Fibroblast of skin of right quadriceps (primary cell): ENCODE results near the gene PEX5L.
"Not testable (repeated sequence)": the region's sequence is repeated elsewhere in the genome, so short reads cannot be mapped to it uniquely, and the experiment has no call there.

ENCODE experiments used
- DNase-seq: peaks from one replicate; pipeline ENCODE4 v3.0.0-alpha.2; 2013

Gene PEX5L

DNA sequence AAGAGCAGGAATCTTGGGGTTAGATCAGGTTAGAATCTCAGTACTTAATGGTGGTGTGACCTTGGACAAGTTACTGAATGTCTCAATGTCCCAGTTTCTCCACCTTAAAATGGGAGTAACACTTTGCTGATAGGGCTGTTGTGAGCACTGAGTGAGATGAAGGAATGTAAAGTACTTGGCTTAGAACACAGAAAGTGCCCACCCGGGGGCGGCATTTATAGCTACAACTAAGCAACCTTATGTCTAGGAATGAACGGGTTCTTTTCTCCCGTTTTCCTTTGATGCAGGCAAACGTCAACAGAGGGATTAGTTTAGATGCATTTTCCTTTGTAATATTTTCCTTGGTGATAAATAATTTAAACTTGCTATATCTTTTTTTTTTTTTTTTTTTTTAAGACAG, 207.3 kb downstream of the PEX5L start:
- DNase-seq, result no peak

DNA sequence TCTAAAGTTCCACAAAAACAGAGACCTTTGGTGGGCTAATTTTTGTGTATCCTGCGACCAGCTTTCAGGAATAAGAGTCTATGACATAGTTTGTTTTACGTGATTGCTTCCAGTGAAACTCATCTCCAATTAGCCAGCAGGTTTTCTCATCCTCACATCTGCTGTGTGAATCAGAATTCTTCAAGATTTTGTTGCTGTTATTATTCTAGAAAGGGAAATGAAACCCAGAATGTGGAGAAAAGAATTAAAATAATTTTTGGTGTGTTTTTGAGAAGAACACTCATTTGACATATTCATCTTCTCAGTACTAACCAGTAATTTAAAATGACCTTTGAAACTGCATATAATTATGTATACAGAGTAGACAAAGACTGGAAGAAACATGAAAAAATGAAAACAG, 208.0 kb downstream of the PEX5L start:
- DNase-seq, result no peak

DNA sequence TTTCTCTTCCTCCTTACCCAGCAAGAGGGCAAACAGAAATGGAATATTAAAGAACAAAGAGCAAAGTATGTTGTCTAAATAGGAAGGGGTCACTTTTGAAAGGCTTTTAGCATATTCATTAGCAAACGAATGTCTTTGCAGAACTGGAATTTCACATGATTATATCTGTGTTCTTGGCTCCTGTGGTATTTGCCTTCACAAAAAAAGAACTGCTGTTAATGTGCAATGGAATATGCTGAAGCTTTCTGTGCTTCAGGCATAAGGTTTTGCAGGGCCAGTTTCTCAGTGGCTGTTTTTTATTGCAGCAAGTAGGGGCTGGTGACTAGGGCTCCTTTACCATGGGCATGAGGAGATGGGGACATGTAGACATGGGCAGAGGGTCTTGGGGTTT, 210.5 kb downstream of the PEX5L start:
- DNase-seq, result no peak

DNA sequence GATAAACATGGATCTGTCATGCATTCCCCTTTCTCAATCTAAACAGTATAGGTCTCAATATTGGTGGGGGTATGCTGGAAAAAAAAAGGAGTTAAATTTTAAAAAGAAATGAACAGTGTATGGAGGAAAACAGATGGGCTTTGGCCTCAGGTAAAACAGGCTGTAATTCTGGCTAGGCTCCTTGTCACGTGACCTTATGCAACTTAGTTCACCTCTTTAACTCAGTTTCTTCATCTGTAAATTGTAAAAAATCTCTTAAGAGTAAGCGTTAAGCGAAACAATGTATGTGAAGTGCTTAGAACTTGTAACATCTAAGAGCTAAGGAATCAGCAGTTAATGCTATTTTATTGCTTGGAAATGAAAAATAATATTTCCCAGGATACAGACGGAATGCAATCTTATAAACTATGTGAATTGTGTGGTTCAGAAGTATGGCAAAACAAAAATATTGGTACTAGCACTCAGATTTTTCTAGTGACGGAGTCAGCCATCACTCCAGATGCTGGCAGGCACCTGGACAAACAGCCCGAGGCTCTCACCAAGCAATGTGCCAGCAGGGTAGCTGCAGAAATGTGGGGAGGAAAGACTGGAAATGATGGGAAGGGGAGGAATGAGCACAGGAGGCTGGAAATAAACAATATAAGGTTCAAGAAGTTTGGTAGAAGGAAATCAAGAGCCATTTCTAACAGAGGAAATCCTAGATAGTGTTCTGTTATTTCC, 211.1 kb downstream of the PEX5L start:
- no peak for DNase-seq

DNA sequence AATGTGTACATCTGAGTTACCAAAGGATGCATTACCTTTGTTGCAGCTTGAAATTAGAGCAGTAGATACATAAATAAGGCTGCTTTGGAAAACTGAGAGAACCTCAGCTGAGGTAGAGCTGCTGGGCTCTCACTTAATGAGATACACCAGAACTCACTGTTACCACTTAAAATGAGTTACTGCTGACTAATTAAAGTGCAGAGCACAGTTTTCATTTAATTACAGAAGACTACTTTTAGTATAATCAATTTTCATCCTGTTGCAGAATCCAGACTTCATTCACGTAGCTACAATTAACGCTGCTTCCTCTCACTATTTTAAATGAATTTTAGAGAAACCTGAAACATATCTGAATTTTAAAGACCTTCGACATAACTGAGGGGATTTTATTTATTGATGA, 214.4 kb downstream of the PEX5L start:
- DNase-seq, result no peak

DNA sequence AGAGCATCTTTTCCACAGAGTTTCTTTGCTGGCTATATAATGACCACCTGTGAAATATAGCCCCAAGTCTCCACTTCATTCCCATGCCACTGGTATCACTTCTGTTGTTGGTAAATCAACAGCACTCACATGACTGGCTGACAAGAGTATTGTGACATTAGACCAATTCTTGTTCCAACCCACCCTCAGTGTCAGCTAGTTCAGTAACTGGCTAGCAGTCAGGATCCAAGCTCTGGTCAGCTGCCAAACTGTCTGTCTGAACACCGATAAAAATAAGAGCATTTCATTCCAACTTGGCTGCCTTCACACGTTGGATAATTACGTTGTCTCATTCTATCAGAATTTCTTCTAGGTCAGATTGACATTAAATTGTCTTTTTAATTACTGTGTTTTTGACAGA, 217.4 kb downstream of the PEX5L start:
- DNase-seq, result no peak

DNA sequence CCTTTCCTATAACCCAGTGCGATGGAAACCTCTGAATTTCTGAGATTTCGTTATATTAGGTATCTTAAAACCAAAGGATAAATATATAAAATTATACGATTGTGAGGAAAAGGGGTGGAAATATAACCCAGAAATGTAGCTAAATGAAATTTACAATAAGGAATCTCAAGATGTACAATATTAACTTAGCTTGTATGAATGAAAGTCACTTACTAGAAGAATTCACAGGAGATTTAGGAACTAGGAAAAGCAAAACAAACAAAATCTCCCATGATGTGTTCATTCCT, 224.7 kb downstream of the PEX5L start:
- no peak for DNase-seq

DNA sequence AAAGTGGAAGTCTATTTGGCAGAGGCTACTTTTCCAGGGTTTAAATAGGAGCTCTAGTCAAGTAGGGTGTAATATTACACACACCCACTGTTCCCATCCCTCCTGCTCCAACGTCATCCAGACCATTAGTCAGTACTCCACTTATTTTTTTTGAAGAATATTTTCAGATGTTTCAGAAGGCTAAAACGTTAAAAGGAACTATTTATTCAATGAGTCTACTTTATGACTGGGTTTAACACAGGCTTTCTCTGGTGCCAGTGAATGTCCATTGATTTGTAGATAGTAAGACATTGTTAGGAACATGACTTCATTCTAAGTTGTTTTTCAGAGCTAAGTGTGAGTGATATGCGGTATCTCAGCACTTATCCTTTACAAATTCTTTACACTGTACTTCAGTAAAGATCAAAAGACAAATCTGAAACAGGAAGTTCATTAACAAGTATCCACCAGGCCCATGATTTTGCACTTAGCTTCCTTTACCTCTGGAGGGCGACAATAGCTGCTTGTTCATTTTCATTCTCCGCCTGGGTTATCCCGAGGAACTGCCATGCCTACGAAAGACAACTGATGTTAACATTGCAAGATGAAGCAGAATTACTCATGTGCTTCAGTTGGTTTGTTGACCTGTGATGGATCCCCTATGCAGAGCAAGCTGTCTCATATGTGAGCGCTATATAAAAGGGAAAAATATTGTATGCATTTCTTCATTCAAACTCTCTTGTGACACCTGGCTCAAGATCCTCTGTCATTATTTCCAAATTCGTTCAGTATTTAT, 225.2 kb downstream of the PEX5L start:
- peak; percentile 77 for DNase-seq

DNA sequence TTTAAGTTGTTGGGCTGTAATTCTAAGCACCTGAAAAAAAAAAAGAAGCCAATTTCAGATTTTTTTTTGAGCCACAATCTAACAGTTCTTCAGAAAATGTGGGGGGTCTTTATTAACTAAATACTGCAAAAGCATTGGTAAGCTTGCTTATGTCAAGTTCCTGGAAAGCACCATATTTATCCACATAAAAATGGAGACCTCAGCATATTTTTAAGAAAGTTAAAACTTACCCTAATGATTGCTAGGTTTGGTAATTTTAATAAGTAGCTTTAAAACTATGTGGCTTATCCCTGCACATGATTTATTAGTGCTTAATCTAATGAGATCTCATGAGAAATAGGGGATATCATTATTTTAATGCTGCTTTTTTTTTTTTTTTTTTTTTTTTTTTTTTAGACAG, 227.1 kb downstream of the PEX5L start:
- DNase-seq, result no peak

DNA sequence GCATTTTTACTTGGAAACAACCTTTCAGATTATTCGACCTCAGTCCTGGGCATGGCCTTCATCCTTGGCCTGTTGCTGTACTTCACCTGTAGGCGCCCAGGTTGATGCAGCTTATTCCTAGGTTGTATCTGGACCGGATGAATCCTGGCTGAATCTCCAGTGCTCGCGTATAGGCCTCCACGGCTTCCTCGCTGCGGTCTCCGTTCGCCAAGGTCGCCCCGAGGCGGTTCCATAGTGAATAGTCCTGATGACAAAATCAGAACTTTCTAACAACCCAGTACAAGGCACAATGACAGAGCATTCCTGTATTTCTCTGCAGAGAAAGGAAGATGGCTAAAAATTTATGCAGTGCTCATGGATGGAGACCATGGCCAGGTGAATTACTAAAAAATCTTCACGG, 229.1 kb downstream of the PEX5L start:
- no peak for DNase-seq

DNA sequence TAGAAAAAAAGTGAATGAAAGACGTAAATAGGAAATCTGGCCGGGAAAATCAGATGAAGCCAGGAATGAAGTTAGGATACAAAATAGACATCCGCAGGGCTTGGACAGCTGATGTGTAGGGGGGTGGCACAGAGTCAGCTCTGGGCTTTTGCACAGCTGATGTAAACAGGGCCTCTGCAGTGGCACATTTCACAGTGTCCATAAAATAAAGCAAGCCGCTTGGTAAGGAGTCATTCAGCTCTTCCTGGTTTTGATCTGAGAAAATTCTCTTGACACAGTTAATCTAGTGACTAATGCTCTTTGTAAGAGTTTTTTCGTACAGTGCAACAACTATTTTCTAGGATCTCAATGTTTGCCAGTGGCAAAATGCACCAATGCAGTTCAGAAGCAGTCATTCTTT, 230.6 kb downstream of the PEX5L start:
- peak; percentile 20 for DNase-seq

DNA sequence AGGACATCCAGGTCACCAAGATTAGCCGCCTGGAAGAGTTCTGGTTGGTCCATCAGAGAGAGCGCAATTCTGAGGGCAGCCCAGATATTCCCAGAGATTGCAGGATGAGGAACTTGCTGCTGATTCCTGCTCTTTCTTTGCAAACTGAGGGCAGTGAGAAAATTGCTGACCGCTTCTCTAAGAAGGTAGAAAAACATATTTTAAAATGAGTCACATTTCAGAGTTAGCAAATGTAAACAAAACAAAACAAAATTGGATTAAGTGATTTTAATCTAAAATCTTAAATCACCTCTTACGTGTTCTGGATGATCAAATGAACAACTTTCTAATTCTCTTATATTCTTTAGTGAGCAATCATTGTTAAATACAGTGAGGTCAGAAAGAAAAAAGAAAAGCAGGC, 234.9 kb downstream of the PEX5L start:
- DNase-seq, result peak; percentile 3

DNA sequence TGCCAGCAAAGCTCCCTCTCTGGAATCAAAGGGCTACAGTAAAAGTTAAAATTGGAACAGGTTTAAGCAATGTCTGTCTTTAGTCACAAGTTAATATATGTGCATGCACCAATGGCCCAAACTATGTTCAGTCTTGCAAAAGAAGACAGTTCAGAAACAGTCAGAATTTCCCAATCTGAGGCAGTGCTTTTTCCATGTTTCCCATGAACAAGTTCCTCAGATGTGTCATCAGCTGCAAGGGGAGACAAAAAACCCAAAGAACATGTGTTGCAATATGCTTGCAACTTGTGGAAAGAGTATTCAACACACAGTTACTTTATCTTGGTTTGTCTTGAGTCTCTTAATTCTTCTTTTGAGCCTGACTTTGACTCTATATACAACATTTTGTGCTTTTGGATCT, 235.5 kb downstream of the PEX5L start:
- DNase-seq, result peak; percentile 91

DNA sequence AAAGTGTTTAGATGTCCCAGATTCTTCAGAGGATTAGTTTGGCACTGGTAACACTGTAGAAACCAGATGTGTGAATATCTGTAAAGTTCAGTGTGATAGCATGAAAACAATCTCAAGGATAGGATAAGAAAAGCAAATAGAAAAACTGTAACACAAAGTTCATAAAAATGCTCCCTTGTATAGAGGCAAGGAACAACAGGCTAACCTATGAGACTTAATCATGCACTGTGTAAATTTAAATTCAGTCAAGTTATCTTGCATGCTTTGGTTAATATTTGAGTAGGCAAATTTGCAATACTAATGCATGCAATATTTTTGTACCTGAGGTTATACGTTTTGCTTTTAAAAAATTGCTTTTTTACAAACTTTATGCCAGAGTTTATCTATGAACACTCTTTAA, 239.5 kb downstream of the PEX5L start:
- DNase-seq, result no peak

DNA sequence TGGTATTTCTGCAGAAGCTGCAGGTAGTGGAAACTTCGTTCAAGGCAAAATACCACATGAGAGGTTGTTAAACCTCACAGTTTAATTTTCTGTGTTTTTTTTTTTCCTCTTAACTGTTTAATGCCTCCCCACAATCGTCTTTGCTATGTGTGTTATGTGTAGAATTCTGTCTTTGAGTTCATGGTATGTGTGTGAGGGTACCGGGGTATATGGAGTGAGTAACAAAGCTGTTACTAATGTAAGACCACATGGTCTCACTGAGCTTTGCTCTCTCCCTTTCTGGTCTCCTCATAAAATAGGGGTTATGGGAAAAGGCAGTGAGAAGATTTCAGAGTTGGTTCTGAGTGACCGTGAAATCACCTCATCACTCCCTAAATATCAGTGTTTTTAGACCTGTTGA, 240.3 kb downstream of the PEX5L start:
- peak; percentile 14 for DNase-seq

DNA sequence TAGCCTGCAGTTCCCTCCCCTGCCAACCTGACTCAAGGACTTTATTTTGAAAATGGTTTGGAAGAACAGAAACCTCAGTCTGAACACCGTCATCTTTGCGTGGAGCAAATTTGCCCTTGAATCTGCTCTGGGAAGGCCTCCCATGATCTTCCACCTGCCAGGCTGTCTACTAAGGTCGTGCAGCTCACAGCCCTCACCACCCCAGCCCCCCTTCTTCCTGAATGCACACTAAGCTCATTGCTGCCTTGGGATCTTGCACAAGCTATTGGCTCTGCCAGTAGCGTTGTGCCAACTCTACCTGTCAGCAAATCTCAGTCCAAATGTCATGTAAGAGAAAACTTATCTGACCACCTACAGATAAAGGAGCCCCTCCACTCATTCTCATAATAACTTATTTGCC, 242.4 kb downstream of the PEX5L start:
- no peak for DNase-seq

DNA sequence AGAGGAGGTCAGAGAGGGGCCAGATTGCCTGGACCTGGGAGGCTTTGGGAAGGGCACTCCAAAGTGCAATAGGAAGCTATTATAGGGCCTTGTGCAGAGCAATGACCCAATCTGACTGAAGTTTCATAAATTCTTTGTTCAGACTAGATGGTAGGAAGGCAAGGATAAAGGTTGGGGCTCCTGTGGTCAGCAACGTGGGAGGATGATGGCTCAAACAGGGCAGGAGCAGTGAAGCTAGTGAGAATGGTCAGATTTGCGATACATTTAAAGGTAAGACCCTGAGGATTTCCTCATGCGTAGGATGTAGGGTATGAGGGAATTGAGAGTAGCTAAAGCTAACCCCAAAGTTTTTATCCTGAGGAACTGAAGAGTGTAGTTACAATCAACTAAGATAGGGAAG, 244.9 kb downstream of the PEX5L start:
- DNase-seq, result no peak

DNA sequence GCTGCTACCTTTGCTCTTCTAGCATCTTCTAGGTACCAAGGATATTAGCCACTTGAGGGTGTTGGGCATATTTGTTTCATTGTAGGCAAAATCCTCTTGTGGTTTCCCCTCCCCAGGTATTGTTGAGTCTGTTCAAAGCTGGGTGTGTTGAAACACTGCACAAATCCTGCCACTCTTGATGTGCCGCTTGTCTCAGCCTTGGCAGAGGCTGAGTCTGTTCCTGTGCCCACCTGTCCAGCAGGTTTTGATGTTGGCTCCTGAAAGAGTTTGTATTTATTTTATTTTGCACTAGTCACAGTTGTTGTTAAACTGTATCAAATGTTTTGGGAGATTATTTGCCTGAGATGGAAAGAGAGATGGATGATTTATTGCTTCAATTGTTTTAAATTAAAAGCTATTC, 247.7 kb downstream of the PEX5L start:
- DNase-seq, result no peak

DNA sequence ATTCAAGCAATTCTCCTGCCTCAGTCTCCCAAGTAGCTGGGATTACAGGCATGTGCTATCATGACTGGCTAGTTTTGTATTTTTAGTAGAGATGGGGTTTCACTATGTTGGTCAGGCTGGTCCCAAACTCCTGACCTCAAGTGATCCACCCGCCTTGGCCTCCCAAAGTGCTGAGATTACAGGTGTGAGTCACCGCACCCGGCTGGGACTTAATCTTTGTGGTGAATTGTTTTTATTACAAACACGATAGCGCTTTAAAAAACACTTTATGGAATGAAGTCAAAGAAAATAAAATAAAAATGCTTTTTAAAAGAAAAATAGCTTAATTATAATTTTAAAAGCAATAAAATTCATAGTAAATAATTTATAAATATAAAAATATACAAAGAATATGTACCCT, 253.9 kb downstream of the PEX5L start:
- not testable (repeated sequence) for DNase-seq

DNA sequence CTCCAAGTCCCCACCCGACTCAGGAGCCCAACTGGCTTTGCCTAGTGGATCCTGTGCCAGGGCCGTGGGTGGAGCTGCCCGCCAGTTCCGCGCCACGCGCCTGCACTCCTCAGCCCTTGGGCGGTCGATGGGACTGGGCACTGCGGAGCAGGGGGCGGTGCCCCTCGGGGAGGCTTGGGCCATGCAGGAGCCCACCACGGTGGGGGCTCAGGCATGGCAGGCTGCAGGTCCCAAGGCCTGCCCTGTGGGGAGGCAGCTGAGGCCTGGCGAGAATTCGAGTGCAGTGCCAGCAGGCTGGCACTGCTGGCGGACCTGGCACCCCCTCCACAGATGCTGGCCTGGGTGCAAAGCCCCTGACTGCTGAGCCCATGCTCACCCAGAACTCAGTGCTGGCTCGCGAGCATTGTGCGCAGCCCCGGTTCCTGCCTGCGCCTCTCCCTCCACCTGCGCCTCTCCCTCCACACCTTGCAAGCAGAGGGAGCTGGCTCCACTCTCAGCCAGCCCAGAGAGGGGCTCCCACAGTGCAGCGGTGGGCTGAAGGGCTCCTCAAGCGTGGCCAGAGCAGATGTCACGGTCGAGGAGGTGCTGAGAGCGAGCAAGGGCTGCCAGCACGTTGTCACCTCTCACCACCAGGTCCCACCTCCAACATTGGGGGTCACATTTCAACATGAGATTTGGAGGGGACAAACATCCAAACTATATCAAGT, 261.2 kb downstream of the PEX5L start:
- DNase-seq, result no peak

DNA sequence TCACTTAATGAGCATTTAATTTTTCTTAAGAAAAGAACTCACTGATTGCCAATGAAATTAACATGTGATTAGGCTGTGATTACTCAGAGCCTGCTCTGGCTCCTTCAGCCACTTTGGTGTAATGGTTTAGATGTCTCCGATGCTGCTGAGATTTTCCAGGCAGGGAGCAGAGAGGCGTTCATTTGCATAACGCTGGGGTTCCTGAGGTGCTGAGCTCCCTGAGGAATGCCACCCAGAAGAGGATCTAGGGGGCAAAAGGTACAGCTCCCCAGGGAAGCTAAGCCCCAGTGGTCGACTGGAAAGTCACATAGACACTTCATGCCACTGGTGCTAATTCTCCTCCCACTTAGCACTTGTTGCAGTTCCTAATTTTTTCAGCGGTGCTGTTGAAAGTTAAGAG, 264.4 kb downstream of the PEX5L start:
- DNase-seq, result no peak

DNA sequence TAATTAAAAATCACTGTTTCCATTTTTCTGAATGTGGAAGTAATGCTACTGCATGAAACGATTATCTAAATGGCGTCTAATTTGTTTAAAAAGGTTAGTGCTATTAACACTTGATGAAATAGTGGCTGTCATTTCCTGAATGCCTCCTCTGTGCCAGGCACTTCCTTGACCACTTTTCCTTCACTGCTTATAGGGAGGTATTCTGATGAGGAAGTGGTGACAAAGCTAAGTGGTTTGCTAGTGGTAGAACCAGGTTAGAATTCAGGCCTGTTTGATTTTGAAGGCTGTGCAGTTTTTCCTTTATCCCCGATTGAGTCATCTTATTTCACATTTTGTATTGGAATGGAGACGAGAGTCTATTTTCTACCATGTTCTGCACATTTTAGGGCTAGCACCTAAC, 264.9 kb downstream of the PEX5L start:
- no peak for DNase-seq

DNA sequence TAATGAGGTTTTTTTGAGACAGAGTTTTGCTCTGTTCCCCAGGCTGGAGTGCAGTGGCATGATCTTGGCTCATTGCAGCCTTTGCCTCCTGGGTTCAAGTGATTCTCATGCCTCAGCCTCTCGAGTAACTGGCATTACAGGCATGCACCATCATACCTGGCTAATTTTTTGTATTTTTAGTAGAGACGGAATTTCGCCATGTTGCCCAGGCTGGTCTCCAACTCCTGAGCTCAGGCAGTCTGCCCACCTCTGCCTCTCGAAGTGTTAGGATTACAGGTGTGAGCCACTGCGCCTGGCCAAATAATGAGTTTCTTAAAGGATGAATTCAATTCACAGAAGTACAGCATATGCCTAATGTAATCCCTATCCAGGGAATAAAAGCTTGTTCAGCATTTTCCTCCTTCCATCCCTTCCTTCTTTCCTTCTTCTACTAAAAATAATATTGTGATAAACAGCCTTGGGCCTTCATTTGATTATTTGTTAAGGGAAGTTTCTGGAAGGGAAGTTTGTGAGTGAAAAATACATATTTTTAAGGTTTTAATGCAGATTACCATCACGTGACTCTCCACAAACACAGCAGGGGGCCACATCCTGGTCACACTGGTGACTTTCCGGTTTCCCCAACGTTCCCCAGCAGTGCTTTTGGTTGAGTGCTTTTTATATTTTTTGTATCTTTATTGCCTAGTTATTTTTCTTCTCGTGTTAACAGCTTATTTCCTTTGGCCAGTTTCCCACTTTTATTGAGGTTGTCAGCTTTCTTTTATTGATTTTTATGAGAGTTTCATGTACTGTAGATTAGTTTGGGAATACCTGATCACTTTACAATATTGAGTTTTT, 267.1 kb downstream of the PEX5L start:
- DNase-seq, result no peak
